ENCODE results near the gene RASGEF1C.

RASGEF1C gene

DNA sequence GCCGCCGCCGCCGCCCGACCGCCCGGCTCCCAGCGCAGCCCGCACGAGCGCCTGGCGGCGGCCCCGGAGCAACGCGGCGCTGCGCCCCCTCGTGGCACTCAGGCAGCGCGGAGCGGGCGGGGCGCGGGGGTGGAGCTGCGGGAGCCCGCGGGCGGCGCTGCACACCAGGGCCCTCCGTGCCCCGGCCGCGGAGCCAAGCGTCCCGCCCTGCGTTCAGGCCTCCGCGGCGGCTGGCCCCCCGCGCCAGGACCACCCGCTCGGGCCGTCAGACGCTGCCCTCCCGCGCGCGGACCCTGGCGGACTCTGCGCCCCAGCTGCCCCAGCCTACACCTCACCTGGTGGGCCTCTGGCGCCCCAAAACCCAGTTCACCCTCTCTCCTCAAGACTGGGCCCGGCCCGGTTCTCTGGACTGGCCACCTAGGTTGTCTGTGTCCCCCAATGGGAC, at the start of gene RASGEF1C:
TSS of gene RASGEF1C (minus strand) at position 75 of the 445 bp plus-strand sequence. CDS start 71,159 bp downstream, outside the sequence.
- peak within 1 kb of the TSS; percentile 61 for H3K9ac ChIP-seq (ENCODE audit: insufficient read length, low read depth)
- no peaks in the 10 kb centered on the region for H3K36me3 ChIP-seq (ENCODE audit: insufficient read depth, insufficient read length, low read length)
- peaks cover 18% of the 10 kb centered on the region for H3K27me3 ChIP-seq (ENCODE audit: insufficient read depth, insufficient read length)
- peaks cover 7% of the 10 kb centered on the region for H3K4me1 ChIP-seq (ENCODE audit: insufficient read depth, insufficient read length)
- TF ChIP-seq YY1 (IDR thresholded peaks at IDR 0.05; ENCODE audit: insufficient read depth, insufficient read length) (no peak), SUZ12 (IDR thresholded peaks at IDR 0.05; ENCODE audit: extremely low read depth, insufficient read depth, insufficient read length) (no peak), ZNF274 (IDR thresholded peaks at IDR 0.05; ENCODE audit: low read depth, low read length) (no peak)
- DNase-seq (ENCODE audit: low read depth, low spot score) = peak; percentile 23
- peak within 1 kb of the TSS; percentile 41 for H3K4me3 ChIP-seq (ENCODE audit: insufficient read length, low read depth)
- H3K9me3 ChIP-seq (ENCODE audit: insufficient read depth, low read length) = no peaks in the 10 kb centered on the region

DNA sequence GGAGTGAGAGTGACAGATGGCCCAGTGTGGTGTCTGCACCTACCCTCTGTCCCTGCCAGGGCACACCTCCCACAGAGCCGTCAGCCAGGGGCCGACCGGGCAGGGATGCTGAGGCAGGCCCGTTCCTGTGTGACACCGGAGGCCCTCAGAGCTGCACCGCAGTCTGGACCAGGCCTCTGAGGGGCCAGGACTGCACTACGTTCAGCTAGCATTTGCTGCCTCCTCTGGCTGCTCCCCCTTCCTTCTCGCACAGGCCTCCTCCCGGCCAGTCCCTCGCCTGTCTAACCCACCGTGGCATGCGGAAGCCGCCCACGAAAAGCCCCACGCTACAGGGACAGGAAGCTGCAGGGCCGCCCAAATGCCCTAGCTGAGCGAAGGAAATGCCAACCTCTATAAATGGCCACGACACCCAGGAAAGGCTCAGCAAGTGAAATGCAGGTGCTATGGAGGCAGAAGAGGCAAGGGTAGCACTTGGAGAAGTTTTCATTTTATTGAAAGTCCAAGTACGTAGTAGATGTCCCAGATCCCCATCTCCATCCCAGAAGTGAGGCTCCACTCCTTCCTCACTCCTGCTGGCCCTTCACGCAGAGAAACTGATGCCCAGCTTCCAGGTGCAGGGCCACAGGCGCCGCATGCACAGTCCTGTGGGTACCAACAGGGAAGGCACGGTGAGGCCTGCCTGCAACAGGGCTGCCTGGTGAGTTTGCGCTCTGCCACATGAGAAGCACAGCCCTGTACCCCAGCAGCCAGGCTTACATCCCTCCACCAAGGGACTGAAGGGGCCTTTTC, 44.2 kb upstream of the RASGEF1C start:
- H3K9ac ChIP-seq (ENCODE audit: insufficient read length, low read depth) = no peak overlapping the region
- H3K4me3 ChIP-seq (ENCODE audit: insufficient read length, low read depth) = no peak overlapping the region
- H3K36me3 ChIP-seq (ENCODE audit: insufficient read depth, insufficient read length, low read length) = peaks cover 54% of the 10 kb centered on the region
- TF ChIP-seq ZNF274 (IDR thresholded peaks at IDR 0.05; ENCODE audit: low read depth, low read length) (no peak), SUZ12 (IDR thresholded peaks at IDR 0.05; ENCODE audit: extremely low read depth, insufficient read depth, insufficient read length) (no peak), YY1 (IDR thresholded peaks at IDR 0.05; ENCODE audit: insufficient read depth, insufficient read length) (no peak)
- DNase-seq (ENCODE audit: low read depth, low spot score) = no peak
- no peaks in the 10 kb centered on the region for H3K4me1 ChIP-seq (ENCODE audit: insufficient read depth, insufficient read length)
- H3K27me3 ChIP-seq (ENCODE audit: insufficient read depth, insufficient read length) = no peaks in the 10 kb centered on the region
- peaks cover 99% of the 10 kb centered on the region for H3K9me3 ChIP-seq (ENCODE audit: insufficient read depth, low read length)

- no peaks in the 10 kb centered on the region for H3K4me1 ChIP-seq (ENCODE audit: insufficient read depth, insufficient read length)
- DNase-seq (ENCODE audit: low read depth, low spot score) = no peak
- TF ChIP-seq ZNF274 (IDR thresholded peaks at IDR 0.05; ENCODE audit: low read depth, low read length) (no peak), YY1 (IDR thresholded peaks at IDR 0.05; ENCODE audit: insufficient read depth, insufficient read length) (no peak), SUZ12 (IDR thresholded peaks at IDR 0.05; ENCODE audit: extremely low read depth, insufficient read depth, insufficient read length) (no peak)
- H3K36me3 ChIP-seq (ENCODE audit: insufficient read depth, insufficient read length, low read length) = peaks cover 56% of the 10 kb centered on the region
- no peak overlapping the region for H3K4me3 ChIP-seq (ENCODE audit: insufficient read length, low read depth)
- no peak overlapping the region for H3K9ac ChIP-seq (ENCODE audit: insufficient read length, low read depth)
- peaks cover 86% of the 10 kb centered on the region for H3K9me3 ChIP-seq (ENCODE audit: insufficient read depth, low read length)
- no peaks in the 10 kb centered on the region for H3K27me3 ChIP-seq (ENCODE audit: insufficient read depth, insufficient read length)
Measured at GRCh38 chr5:180251887-180252286, 42.9 kb upstream of the RASGEF1C start.

DNA sequence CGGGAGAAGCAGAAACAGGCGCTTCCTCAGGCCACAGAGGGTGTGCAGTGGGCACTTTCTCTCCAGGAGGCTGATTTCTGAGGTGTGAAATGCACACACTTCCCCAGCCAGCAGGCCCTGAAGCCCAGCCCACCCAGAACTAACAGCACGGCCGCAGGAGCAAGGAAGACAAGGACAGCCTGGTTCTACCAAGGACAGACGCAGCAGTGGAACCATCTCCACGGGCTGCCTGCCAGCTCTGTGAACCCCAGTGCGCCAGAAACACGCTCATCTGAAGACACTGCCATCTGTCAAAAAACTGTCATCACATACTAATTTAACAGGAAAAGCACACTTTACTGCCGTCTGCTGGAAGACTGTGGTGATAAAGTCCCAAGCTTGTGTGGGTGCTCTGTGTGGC, 42.1 kb upstream of the RASGEF1C start:
- Histone ChIP-seq H3K36me3 (ENCODE audit: insufficient read depth, insufficient read length, low read length) (peaks cover 53% of the 10 kb centered on the region), H3K9me3 (ENCODE audit: insufficient read depth, low read length) (peaks cover 79% of the 10 kb centered on the region), H3K4me1 (ENCODE audit: insufficient read depth, insufficient read length) (no peaks in the 10 kb centered on the region), H3K9ac (ENCODE audit: insufficient read length, low read depth) (no peak overlapping the region), H3K27me3 (ENCODE audit: insufficient read depth, insufficient read length) (no peaks in the 10 kb centered on the region), H3K4me3 (ENCODE audit: insufficient read length, low read depth) (no peak overlapping the region)
- TF ChIP-seq YY1 (IDR thresholded peaks at IDR 0.05; ENCODE audit: insufficient read depth, insufficient read length) = no peak
- TF ChIP-seq SUZ12 (IDR thresholded peaks at IDR 0.05; ENCODE audit: extremely low read depth, insufficient read depth, insufficient read length) = no peak
- TF ChIP-seq ZNF274 (IDR thresholded peaks at IDR 0.05; ENCODE audit: low read depth, low read length) = no peak
- no peak for DNase-seq (ENCODE audit: low read depth, low spot score)

DNA sequence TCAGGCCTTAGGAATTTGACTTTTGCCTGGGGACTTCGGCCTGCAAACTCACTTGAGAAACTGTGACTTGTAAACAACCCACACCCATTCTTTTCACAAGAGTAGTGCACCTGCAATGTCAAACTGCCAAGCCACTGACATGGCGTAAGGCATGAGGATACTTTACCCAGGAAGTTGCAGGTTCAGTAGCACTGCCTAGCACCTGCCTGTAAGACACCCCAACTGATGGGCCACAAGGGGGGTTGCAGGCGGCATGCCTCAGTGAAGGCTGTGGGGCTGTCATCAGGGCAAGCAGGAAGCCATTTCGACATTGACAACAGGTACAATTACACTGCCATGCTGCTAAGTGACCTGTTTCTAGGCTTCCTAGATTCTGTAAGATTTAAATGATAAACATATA, 41.3 kb upstream of the RASGEF1C start:
- no peak for DNase-seq (ENCODE audit: low read depth, low spot score)
- H3K4me1 ChIP-seq (ENCODE audit: insufficient read depth, insufficient read length) = no peaks in the 10 kb centered on the region
- no peak overlapping the region for H3K9ac ChIP-seq (ENCODE audit: insufficient read length, low read depth)
- no peak overlapping the region for H3K4me3 ChIP-seq (ENCODE audit: insufficient read length, low read depth)
- TF ChIP-seq SUZ12 (IDR thresholded peaks at IDR 0.05; ENCODE audit: extremely low read depth, insufficient read depth, insufficient read length) (no peak), ZNF274 (IDR thresholded peaks at IDR 0.05; ENCODE audit: low read depth, low read length) (no peak)
- no peaks in the 10 kb centered on the region for H3K27me3 ChIP-seq (ENCODE audit: insufficient read depth, insufficient read length)
- H3K9me3 ChIP-seq (ENCODE audit: insufficient read depth, low read length) = peaks cover 70% of the 10 kb centered on the region
- peaks cover 53% of the 10 kb centered on the region for H3K36me3 ChIP-seq (ENCODE audit: insufficient read depth, insufficient read length, low read length)

DNA sequence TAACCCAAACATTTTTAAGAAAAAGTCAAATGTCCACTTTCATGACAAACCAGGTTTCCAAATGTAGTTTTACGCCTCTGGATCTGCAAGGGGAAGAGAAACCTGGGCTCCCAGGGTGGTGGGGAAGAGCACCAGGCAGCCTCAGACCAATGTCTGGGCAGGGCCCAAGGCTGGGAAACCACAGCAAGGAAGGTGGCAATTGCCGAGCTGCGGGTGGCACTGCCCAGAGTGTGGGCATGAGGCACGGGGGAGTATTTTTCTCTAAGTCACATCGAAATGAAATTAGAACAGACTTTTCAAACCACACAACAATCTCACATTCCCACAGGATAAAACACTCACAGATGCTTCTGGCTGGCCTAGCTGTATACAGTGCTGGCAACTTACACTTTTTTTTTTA, 32.6 kb upstream of the RASGEF1C start:
- TF ChIP-seq YY1 (IDR thresholded peaks at IDR 0.05; ENCODE audit: insufficient read depth, insufficient read length) (no peak), ZNF274 (IDR thresholded peaks at IDR 0.05; ENCODE audit: low read depth, low read length) (no peak), SUZ12 (IDR thresholded peaks at IDR 0.05; ENCODE audit: extremely low read depth, insufficient read depth, insufficient read length) (no peak)
- no peak overlapping the region for H3K9ac ChIP-seq (ENCODE audit: insufficient read length, low read depth)
- no peaks in the 10 kb centered on the region; the same call in 1 of the 2 replicates for H3K9me3 ChIP-seq (ENCODE audit: insufficient read depth, low read length)
- H3K36me3 ChIP-seq (ENCODE audit: insufficient read depth, insufficient read length, low read length) = peaks cover 31% of the 10 kb centered on the region
- no peaks in the 10 kb centered on the region for H3K4me1 ChIP-seq (ENCODE audit: insufficient read depth, insufficient read length)
- no peak overlapping the region for H3K4me3 ChIP-seq (ENCODE audit: insufficient read length, low read depth)
- no peak for DNase-seq (ENCODE audit: low read depth, low spot score)
- H3K27me3 ChIP-seq (ENCODE audit: insufficient read depth, insufficient read length) = no peaks in the 10 kb centered on the region

DNA sequence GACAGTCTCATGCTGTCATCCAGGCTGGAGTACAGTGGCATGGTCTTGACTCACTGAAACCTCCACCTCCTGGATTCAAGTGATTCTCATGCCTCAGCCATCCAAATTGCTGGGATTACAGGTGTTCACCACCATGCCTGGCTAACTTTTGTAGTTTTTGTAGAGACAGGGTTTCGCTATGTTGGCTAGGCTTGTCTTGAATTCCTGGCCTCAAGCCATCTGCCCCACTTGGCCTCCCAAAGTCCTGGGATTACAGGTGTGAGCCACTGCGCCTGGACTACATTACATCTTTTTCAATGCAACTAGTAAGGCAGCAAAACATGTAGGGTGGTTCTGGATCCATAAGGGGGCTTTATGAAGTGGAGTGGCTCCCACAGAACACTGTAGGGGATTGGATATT, 29.6 kb upstream of the RASGEF1C start:
- DNase-seq (ENCODE audit: low read depth, low spot score) = no peak
- Histone ChIP-seq H3K9ac (ENCODE audit: insufficient read length, low read depth) (no peak overlapping the region), H3K9me3 (ENCODE audit: insufficient read depth, low read length) (no peaks in the 10 kb centered on the region), H3K36me3 (ENCODE audit: insufficient read depth, insufficient read length, low read length) (peaks cover 41% of the 10 kb centered on the region), H3K4me3 (ENCODE audit: insufficient read length, low read depth) (no peak overlapping the region), H3K27me3 (ENCODE audit: insufficient read depth, insufficient read length) (no peaks in the 10 kb centered on the region), H3K4me1 (ENCODE audit: insufficient read depth, insufficient read length) (no peaks in the 10 kb centered on the region)
- TF ChIP-seq ZNF274 (IDR thresholded peaks at IDR 0.05; ENCODE audit: low read depth, low read length) (no peak), YY1 (IDR thresholded peaks at IDR 0.05; ENCODE audit: insufficient read depth, insufficient read length) (no peak), SUZ12 (IDR thresholded peaks at IDR 0.05; ENCODE audit: extremely low read depth, insufficient read depth, insufficient read length) (no peak)

Data from NT2/D1 (cell line).